OCI-LY7 (cell line): ENCODE measurements around the gene PMIS2.

Experiments used
- EZH2phosphoT487 ChIP-seq: fragments of 200-600 bp; sonication (generic); IDR thresholded peaks from 2 replicates; pipeline ENCODE4 v1.6.1; 2018; ENCODE audit warnings: low read depth, borderline replicate concordance, mild to moderate bottlenecking, mixed run types, antibody characterized with exemption, low read length, moderate library complexity, mixed read lengths
- TF ChIP-seq, protein P1 (sequence below): fragments of 200-600 bp; sonication (generic); conservative IDR thresholded peaks from 2 replicates; pipeline ENCODE4 v1.5.1; 2014; ENCODE audit warnings: mild to moderate bottlenecking, antibody characterized with exemption, low read length, moderate library complexity, mixed read lengths

GRCh38 chr19:35557539-35558399 lies 28.2 kb upstream of the PMIS2 start:
- TF ChIP-seq, protein P1, sequence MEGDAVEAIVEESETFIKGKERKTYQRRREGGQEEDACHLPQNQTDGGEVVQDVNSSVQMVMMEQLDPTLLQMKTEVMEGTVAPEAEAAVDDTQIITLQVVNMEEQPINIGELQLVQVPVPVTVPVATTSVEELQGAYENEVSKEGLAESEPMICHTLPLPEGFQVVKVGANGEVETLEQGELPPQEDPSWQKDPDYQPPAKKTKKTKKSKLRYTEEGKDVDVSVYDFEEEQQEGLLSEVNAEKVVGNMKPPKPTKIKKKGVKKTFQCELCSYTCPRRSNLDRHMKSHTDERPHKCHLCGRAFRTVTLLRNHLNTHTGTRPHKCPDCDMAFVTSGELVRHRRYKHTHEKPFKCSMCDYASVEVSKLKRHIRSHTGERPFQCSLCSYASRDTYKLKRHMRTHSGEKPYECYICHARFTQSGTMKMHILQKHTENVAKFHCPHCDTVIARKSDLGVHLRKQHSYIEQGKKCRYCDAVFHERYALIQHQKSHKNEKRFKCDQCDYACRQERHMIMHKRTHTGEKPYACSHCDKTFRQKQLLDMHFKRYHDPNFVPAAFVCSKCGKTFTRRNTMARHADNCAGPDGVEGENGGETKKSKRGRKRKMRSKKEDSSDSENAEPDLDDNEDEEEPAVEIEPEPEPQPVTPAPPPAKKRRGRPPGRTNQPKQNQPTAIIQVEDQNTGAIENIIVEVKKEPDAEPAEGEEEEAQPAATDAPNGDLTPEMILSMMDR, result no peak
- TF ChIP-seq EZH2phosphoT487, result no peak
